K562 (cell line): ENCODE data around the gene NOP10. TPM values are rescaled to one million over a fixed set of nuclear protein-coding genes. Genes with fewer than 3 reads are reported as not detected.
A peak's percentile ranks its signal among the peaks of the same experiment; 100 is the strongest.

Experiments
- ATAC-seq: fragments of 200-7000 bp; cut with Tn5 transposase; 3 replicates; pipeline ENCODE4 v1.9.1; 2020; ENCODE audit warnings: moderate library complexity
- BruUV-seq: library from RNA; stranded (reverse); fragments of 400-500 nt; replicated peaks from 2 replicates; lab custom pipeline; 2021; lab: Mats Ljungman, UMichigan
- CTCF ChIA-PET: fragments of 300-600 bp; formaldehyde crosslinking; extraction: SDS; loops from one replicate; lab custom pipeline; 2021; ENCODE audit warnings: low intra/inter-chr PET ratio; lab: Yijun Ruan, JAX
- POLR2A ChIA-PET: fragments of 300-600, 350-650 bp; sonication (Branson Sonifier 250); formaldehyde crosslinking; extraction: SDS; loops from one replicate; lab custom pipeline; 2021; ENCODE audit warnings: antibody characterized with exemption, inconsistent platforms; lab: Yijun Ruan, JAX
- DNase-seq, 4 experiments: peaks; one replicate each; pipeline versions ENCODE4 v3.0.0 to v3.0.0-alpha.2; 2011 to 2018; ENCODE audit warnings: low spot score in 3 of 4, mixed read lengths in 3 of 4; ENCODE audit errors: extremely low read depth in 1 of 4
- FAIRE-seq: peaks from 2 replicates; lab custom pipeline; 2011; peaks lifted over from hg19 to GRCh38; lab: Jason Lieb, UNC
- H2AFZ ChIP-seq: 2 replicates; pipeline ENCODE4 v1.6.0; 2011; ENCODE audit warnings: low read depth, low read length, control low read depth, inconsistent platforms
- H3K27ac ChIP-seq: fragments of 200-600 bp; 3 replicates; pipeline ENCODE4 v1.8.0; 2011; ENCODE audit warnings: low read depth, mild to moderate bottlenecking, control low read depth, inconsistent platforms, low read length, moderate library complexity, mixed read lengths; ENCODE audit errors: extremely low read depth
- H3K27me3 ChIP-seq, 2 experiments: fragments of 300-600 bp in 1 of 2; 2 replicates in 1 of 2; 3 replicates in 1 of 2; pipeline versions ENCODE4 v1.6.0 to v1.8.0; 2011; ENCODE audit warnings: inconsistent platforms in 2 of 2, low read length in 2 of 2, mild to moderate bottlenecking in 1 of 2, mixed read lengths in 1 of 2, moderate library complexity in 1 of 2; ENCODE audit not compliant: control insufficient read depth in 2 of 2, insufficient read depth in 2 of 2
- H3K36me3 ChIP-seq: fragments of 300-600 bp; 3 replicates; pipeline ENCODE4 v1.8.0; 2011; ENCODE audit warnings: mild to moderate bottlenecking, low read length, inconsistent platforms; ENCODE audit not compliant: control insufficient read depth, insufficient read depth
- H3K4me1 ChIP-seq, 2 experiments: fragments of 200-600 bp in 1 of 2; replicated peaks in 1 of 2; 2 replicates in 1 of 2; 3 replicates in 1 of 2; pipeline versions ENCODE4 v1.5.1 to v1.8.0; 2011; ENCODE audit warnings: inconsistent platforms in 2 of 2, low read length in 2 of 2, mild to moderate bottlenecking in 1 of 2, mixed read lengths in 1 of 2, moderate library complexity in 1 of 2; ENCODE audit not compliant: control insufficient read depth in 2 of 2, insufficient read depth in 2 of 2
- H3K4me2 ChIP-seq: 2 replicates; pipeline ENCODE4 v1.6.1; 2011; ENCODE audit warnings: low read length, control low read depth, inconsistent platforms, mixed read lengths; ENCODE audit not compliant: insufficient read depth
- H3K4me3 ChIP-seq: fragments of 200-600 bp; sonication (generic), shearing (Covaris generic); 2 replicates; pipeline ENCODE4 v1.5.1; 2016; ENCODE audit warnings: control low read depth, inconsistent platforms
- H3K79me2 ChIP-seq: fragments of 200-600 bp; 3 replicates; pipeline ENCODE4 v1.8.0; 2011; ENCODE audit warnings: low read length, inconsistent platforms; ENCODE audit not compliant: control insufficient read depth, insufficient read depth
- H3K9ac ChIP-seq, 2 experiments: 2 replicates each; pipeline versions ENCODE4 v1.6.0 to v1.6.1; 2011; ENCODE audit warnings: low read depth in 2 of 2, low read length in 2 of 2, control low read depth in 1 of 2, inconsistent platforms in 1 of 2, mild to moderate bottlenecking in 1 of 2, mixed read lengths in 1 of 2; ENCODE audit not compliant: insufficient read depth in 1 of 2
- H3K9me1 ChIP-seq: one replicate; pipeline ENCODE4 v1.6.0; 2011; ENCODE audit warnings: inconsistent platforms, mild to moderate bottlenecking, low read length, moderate library complexity; ENCODE audit not compliant: control insufficient read depth, insufficient read depth
- H3K9me3 ChIP-seq: replicated peaks from 2 replicates; pipeline ENCODE4 v1.5.1; 2011; ENCODE audit warnings: low read depth, low read length, inconsistent platforms; ENCODE audit not compliant: control insufficient read depth, insufficient read depth
- H4K20me1 ChIP-seq: replicated peaks from 2 replicates; pipeline ENCODE4 v1.6.1; 2011; ENCODE audit warnings: low read length, inconsistent platforms, mixed read lengths; ENCODE audit not compliant: control insufficient read depth, insufficient read depth
- CAMTA2 ChIP-seq: fragments of 250-450 bp; sonication (Bioruptor Pico); conservative IDR thresholded peaks from 2 replicates; pipeline ENCODE4 v1.5.1; 2022
- E2F1 ChIP-seq: sonication (generic); formaldehyde crosslinking; IDR thresholded peaks from 2 replicates; pipeline ENCODE4 v1.8.1; 2023; ENCODE audit warnings: mild to moderate bottlenecking, missing genetic modification reagents, moderate library complexity
- FOXP4 ChIP-seq: sonication (generic); formaldehyde crosslinking; IDR thresholded peaks from 2 replicates; pipeline ENCODE4 v1.8.0; 2022; ENCODE audit warnings: mild to moderate bottlenecking, missing genetic modification reagents, borderline replicate concordance
- KDM5B ChIP-seq: fragments of 200-600 bp; sonication (generic); IDR thresholded peaks from 2 replicates; pipeline ENCODE4 v1.6.1; 2012; ENCODE audit warnings: low read depth, mild to moderate bottlenecking, moderate library complexity, low read length, control low read depth, inconsistent platforms; ENCODE audit not compliant: insufficient replicate concordance
- KLF16 ChIP-seq: IDR thresholded peaks from 2 replicates; pipeline ENCODE4 v1.6.1; 2016; ENCODE audit warnings: antibody characterized with exemption
- MEIS2 ChIP-seq: fragments of 450-650 bp; IDR thresholded peaks from 2 replicates; pipeline ENCODE4 v1.6.1; 2014; ENCODE audit warnings: mild to moderate bottlenecking; ENCODE audit not compliant: partially characterized antibody
- NELFE ChIP-seq: IDR thresholded peaks from 2 replicates; pipeline ENCODE4 v1.6.1; 2011; ENCODE audit warnings: mild to moderate bottlenecking; ENCODE audit not compliant: insufficient read depth, insufficient read length
- PCBP2 ChIP-seq: fragments of 200-400 bp; formaldehyde crosslinking; IDR thresholded peaks from 2 replicates; pipeline ENCODE4 v1.6.1; 2018; ENCODE audit warnings: low read length, low read depth, mild to moderate bottlenecking, moderate library complexity; ENCODE audit not compliant: poor library complexity, severe bottlenecking
- POLR2H ChIP-seq: IDR thresholded peaks from 2 replicates; pipeline ENCODE4 v1.6.1; 2016; ENCODE audit warnings: missing genetic modification characterization, low read depth, mild to moderate bottlenecking, control low read depth, missing compliant biosample characterization, moderate library complexity
- RBBP5 ChIP-seq: fragments of 200-600 bp; sonication (generic); IDR thresholded peaks from 2 replicates; pipeline ENCODE4 v1.6.1; 2012; ENCODE audit warnings: borderline replicate concordance, mild to moderate bottlenecking, low read length, control low read depth, inconsistent platforms; ENCODE audit not compliant: insufficient read depth, poor library complexity, severe bottlenecking
- SREBF1 ChIP-seq: fragments of 150-350 bp; IDR thresholded peaks from 2 replicates; pipeline ENCODE4 v1.6.1; 2014; ENCODE audit warnings: antibody characterized with exemption, low read depth, low read length, borderline replicate concordance
- THAP7 ChIP-seq: fragments of 250-450 bp; sonication (Bioruptor Pico); IDR thresholded peaks from 2 replicates; pipeline ENCODE4 v1.5.0; 2021
- THRB ChIP-seq: fragments of 450-650 bp; formaldehyde crosslinking; conservative IDR thresholded peaks from 2 replicates; pipeline ENCODE4 v1.4.0; 2022; ENCODE audit warnings: mild to moderate bottlenecking, missing genetic modification characterization
- ZFPM2 ChIP-seq: fragments of 250-450 bp; sonication (Bioruptor Pico); IDR thresholded peaks from 2 replicates; pipeline ENCODE4 v1.5.1; 2022; ENCODE audit warnings: mild to moderate bottlenecking
- ZNF280A ChIP-seq: fragments of 450-650 bp; IDR thresholded peaks from 2 replicates; pipeline ENCODE4 v1.6.1; 2018; ENCODE audit warnings: mild to moderate bottlenecking, low read depth; ENCODE audit not compliant: partially characterized antibody
- ZNF75A ChIP-seq: fragments of 450-650 bp; formaldehyde crosslinking; IDR thresholded peaks from 2 replicates; pipeline ENCODE4 v1.4.0; 2020; ENCODE audit warnings: mild to moderate bottlenecking
- WGBS: fragments of 100-300 bp; shearing (Covaris generic); methylation state at CpG from one replicate; pipeline ENCODE4 v1.1.6; 2016; ENCODE audit warnings: low coverage, mixed read lengths; ENCODE audit not compliant: insufficient coverage; ENCODE audit errors: missing lambda C conversion rate; 5-methylcytosine and 5-hydroxymethylcytosine counted together
- in situ Hi-C: fragments of 300-500 bp; cut with MboI; formaldehyde crosslinking; loops from 4 replicates; pipeline ENCODE4 v1.15.0; 2018; ENCODE audit warnings: inconsistent platforms, mixed read lengths
- intact Hi-C: fragments of 100-400 bp; cut with micrococcal nuclease; formaldehyde crosslinking; loops from 2 replicates; pipeline ENCODE4 v1.14.2; 2022
- polyA plus RNA-seq, 8 experiments: library from polyadenylated mRNA; depleted of rRNA in 4 of 8; stranded (reverse) in 5 of 8; unstranded in 3 of 8; fragments of >200 nt; fragmentation: Nextera tagmentation in 2 of 8; fragmentation: Illumina TruSeq in 1 of 8; extraction: Ambion mirVana in 2 of 8; extraction: Trizol in 1 of 8; gene quantifications; 2 replicates each; pipeline versions ENCODE4 v1.2.1 to v1.2.3, GENCODE V29; 2011 to 2014; ENCODE audit warnings: inconsistent platforms in 1 of 8, missing spikeins in 1 of 8
- total RNA-seq, 7 experiments: library from RNA; depleted of rRNA in 6 of 7; stranded (reverse); fragments of >200 nt in 6 of 7; fragmentation: Illumina TruSeq in 2 of 7; extraction: Trizol in 2 of 7; gene quantifications; 2 replicates each; pipeline versions ENCODE4 v1.2.1 to v1.2.3, GENCODE V29; 2011 to 2021; ENCODE audit warnings: low replicate concordance in 1 of 7

The NOP10 gene
- total and polyA plus RNA-seq, 9 of the 15 experiments (the other 6 are each of a cell fraction or from before 2014, with no cell fraction given): 250 to 1,663 (median 449) TPM

- FAIRE-seq (peak; percentile 35), DNase-seq (no peak), ATAC-seq (no peak)
- Histone ChIP-seq H2AFZ (peak overlapping the region; percentile 48), H3K9ac (no peak overlapping the region), H3K27me3 (no peaks in the 10 kb centered on the region), H3K4me3 (no peak overlapping the region), H3K4me1 (peaks cover 39 to 44% of the 10 kb centered on the region in 2 experiments), H4K20me1 (no peaks in the 10 kb centered on the region), H3K27ac (no peak overlapping the region; the same call in 2 of the 3 replicates), H3K9me1 (no peaks in the 10 kb centered on the region), H3K36me3 (peaks cover 10% of the 10 kb centered on the region; the same call in 2 of the 3 replicates), H3K9me3 (no peaks in the 10 kb centered on the region), H3K4me2 (no peak overlapping the region), H3K79me2 (no peaks in the 10 kb centered on the region; the same call in 2 of the 3 replicates)
- in situ Hi-C loops: no loop called here
- WGBS: 82% methylated on average over 4 of the region's 4 CpGs
- ChIA-PET POLR2A (no interaction called here), CTCF (no interaction called here)
- intact Hi-C loops: loop anchor here (5.0 kb wide), 1 partner anchor 92 kb away; no protein-coding TSS in a partner anchor
- BruUV-seq: no TSS peak
- no peak for TF ChIP-seq RBBP5
- no peak for TF ChIP-seq ZNF75A (CRISPR knock-in tag)
- no peak for TF ChIP-seq SREBF1
- no peak for TF ChIP-seq CAMTA2 (CRISPR knock-in tag)
- no peak for TF ChIP-seq NELFE
- no peak for TF ChIP-seq E2F1 (CRISPR knock-in tag)
- no peak for TF ChIP-seq THRB (CRISPR knock-in tag)
- no peak for TF ChIP-seq MEIS2
- TF ChIP-seq ZNF280A: no peak
- no peak for TF ChIP-seq PCBP2
- no peak for TF ChIP-seq POLR2H (tag)
- TF ChIP-seq KDM5B: no peak
- TF ChIP-seq KLF16: no peak
- TF ChIP-seq FOXP4: no peak
- no peak for TF ChIP-seq THAP7 (CRISPR knock-in tag)
- no peak for TF ChIP-seq ZFPM2
Observed at GRCh38 chr15:34334672-34335071, 8.3 kb downstream of the NOP10 start.
